Stimulated activated CD4-positive, alpha-beta T cell treated with anti-CD3 and anti-CD28 coated beads, Interleukin-12 subunit alpha, Interleukin-12 subunit beta, amount 100 ng/mL, for 48 hours (primary cell): ENCODE data around the gene RAB11FIP3.
A peak's percentile ranks its signal among the peaks of the same experiment; 100 is the strongest.

Experiments used
- DNase-seq, 3 donors: peaks; one replicate each; pipeline ENCODE4 v3.0.0-alpha.2; 2020; ENCODE audit warnings: low read depth in 2 of 3, low spot score in 1 of 3

The RAB11FIP3 gene

DNA sequence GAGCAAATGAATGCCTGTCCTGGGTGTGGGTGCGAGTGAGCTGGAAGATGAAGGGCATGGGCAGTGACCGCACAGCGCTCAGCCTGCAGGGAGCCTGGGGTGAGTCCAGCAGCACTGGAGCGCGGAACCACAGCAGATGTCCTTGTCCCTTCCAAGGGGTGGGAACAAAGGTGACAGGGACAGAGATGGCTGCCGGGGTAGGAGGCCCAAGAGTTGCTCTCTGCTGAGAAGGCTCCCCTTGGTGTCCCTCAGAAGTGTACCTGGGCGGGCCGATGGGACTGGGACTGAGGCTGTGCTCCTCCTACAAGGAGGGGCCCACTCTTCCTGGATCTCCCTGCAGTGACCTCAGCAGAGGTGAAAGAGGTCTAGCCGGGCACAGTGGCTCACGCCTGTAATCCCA, 36.1 kb upstream of the RAB11FIP3 start:
- no peak for DNase-seq

DNA sequence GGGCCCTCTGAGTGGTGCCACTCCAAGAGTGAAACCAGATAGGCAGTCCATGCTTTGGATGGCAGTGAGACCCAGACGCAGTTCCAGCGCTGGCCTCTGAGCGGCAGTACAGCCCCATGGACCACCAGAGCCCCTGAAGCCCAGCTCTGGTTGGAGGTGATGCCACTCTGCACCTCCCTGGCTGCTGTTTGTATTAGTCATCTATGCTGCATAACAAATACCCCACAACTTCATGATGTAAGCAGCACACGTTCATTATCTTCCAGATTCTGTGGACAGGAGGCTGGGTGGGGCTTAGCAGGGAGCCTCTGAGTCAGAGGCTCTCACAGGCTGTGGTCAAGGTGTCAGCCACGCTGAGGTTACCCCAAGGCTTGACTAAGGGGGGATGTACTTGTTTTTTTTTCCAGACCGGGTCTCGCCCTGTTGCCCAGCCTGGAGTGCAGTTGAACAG, 33.5 kb upstream of the RAB11FIP3 start:
- DNase-seq, result peak; percentile 65 to 89 (median 82)

DNA sequence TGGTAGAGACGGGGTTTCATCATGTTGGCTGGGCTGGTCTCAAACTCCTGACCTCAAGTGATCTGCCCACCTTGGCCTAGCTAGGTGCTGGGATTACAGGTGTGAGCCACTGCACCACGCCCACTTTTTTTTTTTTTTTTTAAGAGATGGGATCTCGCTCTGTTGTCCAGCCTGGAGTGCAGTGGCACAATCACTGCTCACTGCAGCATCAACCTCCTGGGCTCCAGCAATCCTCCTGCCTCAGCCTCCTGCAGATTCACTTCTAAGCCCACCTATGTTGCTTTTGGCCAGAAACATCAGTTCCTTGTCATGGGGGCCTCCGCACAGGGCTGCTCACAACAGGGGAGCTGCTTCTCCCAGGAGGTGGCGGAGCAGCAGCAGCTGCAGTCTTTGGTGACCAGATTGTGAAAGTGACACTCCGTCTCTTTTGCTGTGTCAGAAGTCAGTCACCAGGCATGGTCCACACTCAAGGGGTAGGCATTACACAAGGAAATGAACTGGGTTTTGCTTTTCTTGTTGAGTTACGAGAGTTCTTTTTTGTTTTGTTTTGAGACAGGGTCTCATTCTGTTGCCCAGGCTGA, 32.9 kb upstream of the RAB11FIP3 start:
- no peak for DNase-seq

DNA sequence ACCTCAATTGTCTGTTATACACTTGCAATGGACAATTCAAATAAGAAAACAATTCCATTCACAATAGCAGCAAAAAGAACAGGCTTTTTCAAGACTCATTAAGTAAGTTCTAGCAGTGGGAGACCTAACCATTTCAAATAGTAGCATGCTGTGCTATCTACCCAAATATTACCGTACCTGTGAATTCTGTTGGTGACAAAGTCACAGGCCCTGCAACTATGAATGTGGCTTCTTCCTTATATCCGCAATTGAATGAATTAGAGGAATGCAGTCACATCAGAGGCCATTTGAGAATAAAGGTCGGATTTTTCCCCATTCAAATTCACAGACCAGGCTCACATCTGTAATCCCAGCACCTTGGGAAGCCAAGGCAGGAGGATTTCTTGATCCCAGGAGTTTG, 29.2 kb upstream of the RAB11FIP3 start:
- DNase-seq, result no peak

DNA sequence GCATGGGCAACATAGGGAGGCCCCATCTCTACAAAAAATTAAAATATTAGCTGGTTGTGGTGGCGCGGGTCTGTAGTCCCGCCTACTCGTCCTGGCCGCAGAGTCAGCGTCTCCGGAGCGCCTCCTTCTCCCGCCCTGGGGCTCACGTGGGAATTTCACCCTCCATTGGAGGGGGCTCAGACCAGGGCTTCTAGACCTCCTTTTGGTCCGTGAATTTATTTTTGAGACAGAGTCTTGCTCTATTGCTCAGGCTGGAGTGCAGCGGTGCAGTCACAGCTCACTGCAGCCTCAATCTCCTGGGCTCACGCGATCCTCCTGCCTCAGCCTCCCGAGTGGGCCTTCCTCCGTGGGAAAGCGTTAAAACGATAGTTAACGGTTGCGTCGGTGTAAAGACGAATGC, 28.8 kb upstream of the RAB11FIP3 start:
- no peak for DNase-seq

DNA sequence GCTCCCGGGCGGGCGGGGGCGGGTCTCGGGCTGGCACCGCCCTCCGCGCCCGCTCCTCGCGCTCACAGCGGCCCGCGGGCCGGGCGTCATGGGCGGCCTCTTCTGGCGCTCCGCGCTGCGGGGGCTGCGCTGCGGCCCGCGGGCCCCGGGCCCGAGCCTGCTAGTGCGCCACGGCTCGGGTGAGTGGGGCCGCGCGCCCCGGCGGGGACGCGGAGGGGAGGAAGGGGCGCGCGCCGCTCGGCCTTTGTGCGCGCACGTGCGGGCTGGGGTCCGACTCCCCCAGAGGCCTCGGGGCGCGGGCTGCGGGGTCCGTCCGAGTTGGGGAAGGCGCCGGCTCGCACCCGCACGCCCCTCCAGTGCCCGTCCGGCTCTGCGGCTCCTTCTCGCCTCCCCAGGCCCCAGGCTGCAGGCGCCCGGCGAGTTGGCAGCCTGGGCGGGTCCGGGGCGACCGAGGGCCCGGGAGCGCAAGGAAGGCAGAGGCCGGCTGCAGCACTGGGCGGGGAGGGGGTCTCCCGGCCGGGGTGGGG, 28.3 kb upstream of the RAB11FIP3 start, which contains the start of gene NME4:
Gene NME4 (plus strand): TSS at position 65 of the 527 bp plus-strand sequence. CDS start 24 bp downstream, at position 89.
- DNase-seq, result no peak

DNA sequence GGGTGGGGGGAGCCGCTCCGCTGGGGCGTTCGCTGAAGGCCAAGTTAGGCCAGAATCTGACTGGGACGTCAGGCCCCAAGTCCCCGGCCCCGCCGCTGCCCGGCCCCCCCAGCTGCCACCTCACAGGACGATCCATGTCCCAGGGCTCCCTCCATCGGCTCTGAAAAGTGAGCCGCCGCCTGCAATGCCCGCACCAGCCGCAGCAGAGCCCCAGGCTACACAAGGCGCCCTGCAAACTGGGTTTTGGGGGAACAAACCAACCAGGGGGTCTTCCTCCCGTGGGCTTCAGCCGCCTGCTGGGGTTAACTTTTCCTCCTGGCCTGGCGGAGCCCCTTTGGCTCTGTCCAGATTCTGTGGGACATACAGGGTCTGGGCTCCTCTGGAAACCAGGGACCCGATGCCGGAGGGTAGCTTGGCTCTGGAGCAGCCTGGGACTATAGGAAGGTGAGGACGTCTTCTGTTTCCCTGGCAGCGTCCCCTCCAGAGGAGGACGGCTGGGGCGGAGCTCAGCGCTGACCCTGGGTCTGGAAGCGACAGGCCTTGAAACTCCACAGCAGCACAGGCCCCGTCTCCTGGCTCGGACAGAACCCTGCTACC, 27.6 kb upstream of the RAB11FIP3 start:
- no peak for DNase-seq

DNA sequence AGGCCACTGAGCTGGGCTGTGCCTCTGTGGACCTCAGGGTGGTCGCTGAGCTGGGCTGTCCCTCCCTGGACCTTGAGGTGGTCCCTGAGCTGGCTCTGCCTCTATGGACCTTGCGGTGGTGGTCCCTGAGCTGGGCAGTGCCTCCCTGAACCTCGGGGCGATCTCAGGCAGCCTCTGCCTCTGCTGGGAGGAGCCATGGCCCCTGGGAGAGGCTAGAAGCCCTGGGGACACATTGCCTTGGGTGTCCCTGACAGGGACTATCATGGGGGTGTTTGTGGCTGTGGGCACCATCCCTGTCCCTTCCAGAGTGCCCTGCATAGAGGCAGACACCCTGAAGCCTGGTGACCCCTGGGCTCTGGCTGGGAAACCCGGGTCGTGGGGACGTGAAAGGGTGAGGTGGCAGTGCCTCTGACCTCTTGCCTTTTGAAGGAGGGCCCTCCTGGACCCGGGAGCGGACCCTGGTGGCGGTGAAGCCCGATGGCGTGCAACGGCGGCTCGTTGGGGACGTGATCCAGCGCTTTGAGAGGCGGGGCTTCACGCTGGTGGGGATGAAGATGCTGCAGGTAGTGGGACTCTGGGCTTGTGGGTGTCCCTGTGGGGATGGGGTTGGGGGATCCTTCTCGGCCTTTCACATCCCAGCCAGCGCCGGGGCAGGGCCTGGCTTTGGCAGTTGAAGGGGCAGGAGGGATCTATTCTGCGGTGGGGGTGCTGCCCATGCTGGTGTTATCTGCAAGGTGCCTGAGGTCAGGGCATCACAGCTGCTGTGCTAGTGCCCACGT, 26.7 kb upstream of the RAB11FIP3 start:
- DNase-seq, result no peak

DNA sequence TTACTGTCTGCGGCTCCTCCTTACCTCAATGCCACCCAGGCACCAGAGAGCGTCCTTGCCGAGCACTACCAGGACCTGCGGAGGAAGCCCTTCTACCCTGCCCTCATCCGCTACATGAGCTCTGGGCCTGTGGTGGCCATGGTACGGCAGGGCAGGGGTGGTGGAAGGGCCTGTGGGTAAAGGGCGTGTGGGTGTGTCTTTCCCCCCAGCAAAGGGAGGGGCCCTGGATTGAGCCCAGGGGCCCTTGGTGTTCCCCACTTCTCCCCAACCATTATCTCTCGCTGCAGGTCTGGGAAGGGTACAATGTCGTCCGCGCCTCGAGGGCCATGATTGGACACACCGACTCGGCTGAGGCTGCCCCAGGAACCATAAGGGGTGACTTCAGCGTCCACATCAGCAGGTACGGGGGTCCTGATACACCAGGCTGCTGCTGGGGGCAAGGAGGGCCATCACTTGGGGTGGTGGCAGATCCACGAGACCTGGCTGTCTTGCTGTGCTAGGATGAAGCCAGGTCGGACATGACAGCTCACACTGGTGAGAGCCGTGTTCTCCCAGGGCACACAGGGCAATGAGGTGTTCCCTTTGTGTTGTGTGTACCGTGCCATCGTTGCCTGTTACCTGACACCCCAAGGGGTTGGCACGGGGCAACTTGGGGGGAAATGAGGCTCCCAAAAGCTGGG, 26.0 kb upstream of the RAB11FIP3 start:
- no peak for DNase-seq

DNA sequence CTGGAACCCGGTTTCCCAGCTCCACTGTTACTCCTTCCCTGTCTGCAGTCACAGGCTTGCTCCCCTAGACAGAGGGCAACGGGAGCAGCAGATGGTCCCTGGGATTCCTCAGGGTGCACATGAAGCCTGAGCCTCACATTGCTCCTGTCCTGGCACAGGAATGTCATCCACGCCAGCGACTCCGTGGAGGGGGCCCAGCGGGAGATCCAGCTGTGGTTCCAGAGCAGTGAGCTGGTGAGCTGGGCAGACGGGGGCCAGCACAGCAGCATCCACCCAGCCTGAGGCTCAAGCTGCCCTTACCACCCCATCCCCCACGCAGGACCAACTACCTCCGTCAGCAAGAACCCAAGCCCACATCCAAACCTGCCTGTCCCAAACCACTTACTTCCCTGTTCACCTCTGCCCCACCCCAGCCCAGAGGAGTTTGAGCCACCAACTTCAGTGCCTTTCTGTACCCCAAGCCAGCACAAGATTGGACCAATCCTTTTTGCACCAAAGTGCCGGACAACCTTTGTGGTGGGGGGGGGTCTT, 25.3 kb upstream of the RAB11FIP3 start:
- DNase-seq, result no peak

DNA sequence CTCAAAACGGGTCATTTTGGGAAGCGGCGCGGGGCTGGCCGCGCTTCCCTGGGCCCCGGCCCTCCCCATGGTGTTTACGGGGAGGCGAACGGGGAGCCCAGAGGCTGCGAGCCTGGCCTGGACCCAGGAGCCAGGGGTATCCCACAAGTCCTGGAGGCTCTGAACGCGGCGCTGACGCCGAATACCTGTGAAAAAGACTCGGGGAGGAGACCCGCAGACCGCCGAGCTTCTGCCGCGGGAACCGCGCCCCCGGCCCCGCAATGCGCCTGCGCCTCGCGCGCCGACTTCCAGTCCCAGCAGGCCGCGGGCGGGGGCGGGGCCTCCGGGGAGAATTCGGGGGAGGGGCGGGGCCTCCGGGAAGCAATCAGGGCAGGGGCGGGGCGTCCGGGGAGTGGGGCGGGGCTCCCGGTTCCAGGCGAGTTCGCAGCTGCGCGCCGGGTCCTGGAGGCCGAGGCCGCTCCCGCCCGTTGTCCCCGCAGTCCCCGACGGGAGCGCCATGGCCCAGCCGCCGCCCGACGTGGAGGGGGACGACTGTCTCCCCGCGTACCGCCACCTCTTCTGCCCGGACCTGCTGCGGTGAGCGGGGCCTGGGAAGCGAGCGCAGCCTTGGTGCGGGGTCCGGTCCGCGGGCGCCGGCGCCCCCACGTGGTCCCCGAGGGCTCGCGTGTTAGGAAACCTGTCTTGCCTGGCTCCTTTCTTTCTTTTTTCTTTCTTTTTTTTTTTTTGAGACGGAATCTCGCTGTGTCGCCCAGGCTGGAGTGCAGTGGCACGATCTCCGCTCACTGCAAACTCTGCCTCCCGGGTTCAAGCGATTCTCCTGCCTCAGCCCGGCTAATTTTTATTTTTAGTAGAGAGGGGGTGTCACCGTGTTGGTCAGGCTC, 23.7 kb upstream of the RAB11FIP3 start, which contains the start of gene DECR2:
Gene DECR2 (plus strand): TSS at position 418 of the 881 bp plus-strand sequence. CDS start 79 bp downstream, at position 497.
- DNase-seq, result peak; percentile 94 to 100 (median 99)

DNA sequence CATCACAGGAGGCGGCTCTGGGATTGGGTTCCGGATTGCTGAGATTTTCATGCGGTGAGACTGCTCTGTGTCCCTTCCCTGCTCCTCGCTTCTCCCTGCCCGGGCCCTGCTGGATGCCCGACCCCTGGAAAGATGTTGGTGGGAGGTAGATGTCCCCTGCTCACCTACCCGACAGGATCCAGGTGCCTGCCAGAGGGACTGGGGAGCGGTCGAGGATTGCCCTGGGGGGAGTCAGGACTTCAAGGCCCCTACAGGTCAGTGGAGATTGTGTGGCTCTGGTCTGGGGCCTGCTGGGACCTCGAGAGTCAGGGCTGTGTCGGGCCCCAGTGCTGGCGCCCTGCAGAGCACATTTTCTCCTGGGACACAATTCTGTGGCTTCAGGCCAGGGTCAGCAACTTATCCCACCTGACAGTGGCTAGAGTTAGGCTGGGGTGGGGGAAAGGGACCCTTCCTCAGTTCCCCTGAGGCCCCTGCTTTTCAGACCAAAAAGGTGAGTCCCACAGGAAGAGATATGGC, 20.4 kb upstream of the RAB11FIP3 start:
- DNase-seq, result no peak

DNA sequence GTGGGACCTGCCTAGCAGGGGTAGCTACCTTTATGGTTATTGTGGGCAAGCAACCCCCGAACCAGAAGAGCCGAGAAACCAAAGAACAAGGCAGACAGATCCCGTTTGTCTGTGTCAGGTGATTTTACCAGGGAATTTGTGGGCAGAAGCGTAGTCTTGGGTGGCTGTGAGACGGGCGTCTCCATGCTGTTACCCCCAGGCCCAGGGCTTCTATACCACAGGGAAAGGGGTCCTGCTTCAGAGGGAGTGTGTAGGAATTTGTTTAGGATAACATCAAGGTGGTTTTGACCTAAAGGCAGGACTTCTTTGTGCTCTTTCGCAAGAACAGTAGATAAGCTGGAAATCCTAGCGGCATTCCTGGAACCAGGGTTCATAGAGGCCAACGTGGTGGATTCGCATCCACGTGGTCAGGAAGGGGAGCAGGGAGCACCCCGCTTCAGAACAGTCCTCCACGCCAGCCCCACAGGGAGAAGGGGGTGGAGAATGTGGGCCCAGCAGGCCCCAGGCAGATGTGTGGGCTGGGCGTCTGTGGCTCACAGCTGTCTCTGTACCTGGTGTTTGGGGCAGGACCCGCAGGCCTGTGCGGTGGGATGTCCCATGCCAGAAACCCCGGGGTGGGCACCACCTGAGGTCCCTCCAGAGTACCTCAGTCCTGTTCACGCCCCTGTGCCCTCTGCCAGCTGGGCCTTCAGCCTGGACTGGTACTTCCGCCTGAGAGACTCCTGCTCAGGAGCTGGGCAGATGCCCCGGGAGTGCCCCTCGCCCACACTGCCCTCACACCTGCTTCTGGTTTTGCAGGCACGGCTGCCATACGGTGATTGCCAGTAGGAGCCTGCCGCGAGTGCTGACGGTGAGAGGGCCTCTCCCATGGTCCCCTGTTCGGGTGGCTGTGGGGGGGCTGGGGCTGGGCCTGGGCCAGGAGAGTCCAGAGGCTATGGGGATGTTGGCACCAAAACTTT, 19.6 kb upstream of the RAB11FIP3 start:
- no peak for DNase-seq

DNA sequence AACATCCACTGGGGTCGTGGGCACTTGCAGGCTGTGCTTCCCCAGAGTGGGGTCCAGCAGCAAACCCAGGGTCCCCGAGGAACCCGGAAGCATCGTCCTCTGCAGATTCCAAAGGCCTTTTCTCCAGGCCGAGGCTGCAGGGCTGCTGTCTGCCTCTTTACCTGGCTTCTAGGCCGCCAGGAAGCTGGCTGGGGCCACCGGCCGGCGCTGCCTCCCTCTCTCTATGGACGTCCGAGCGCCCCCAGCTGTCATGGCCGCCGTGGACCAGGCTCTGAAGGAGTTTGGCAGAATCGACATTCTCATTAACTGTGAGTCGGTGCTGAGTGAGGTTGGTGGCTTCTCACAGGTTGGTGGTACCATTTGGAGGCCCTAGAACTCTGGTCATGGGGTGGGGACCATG, 18.2 kb upstream of the RAB11FIP3 start:
- DNase-seq, result no peak

DNA sequence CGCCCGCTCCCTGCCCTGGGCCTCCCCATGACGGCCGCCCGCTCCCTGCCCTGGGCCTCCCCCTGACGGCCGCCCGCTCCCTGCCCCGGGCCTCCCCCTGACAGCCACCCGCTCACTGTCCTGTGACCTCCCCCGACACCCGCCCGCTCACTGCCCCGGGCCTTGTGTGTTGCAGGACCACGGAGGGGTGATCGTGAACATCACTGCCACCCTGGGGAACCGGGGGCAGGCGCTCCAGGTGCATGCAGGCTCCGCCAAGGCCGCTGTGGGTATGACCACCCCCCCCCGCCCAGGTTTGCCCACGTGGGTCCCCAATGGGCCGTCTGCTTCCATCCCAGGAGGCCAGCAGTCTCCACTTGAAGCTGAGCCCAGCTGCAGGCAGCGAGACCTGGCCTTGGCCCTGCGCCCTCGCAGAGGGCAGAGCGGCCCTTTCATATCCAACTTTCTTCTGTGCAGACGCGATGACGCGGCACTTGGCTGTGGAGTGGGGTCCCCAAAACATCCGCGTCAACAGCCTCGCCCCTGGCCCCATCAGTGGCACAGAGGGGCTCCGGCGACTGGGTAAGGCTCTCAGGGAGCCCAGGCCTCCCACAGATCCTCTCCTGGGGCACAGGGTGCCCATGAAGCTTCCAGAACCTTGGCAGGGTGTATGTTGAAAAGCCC, 14.8 kb upstream of the RAB11FIP3 start:
- DNase-seq, result no peak

DNA sequence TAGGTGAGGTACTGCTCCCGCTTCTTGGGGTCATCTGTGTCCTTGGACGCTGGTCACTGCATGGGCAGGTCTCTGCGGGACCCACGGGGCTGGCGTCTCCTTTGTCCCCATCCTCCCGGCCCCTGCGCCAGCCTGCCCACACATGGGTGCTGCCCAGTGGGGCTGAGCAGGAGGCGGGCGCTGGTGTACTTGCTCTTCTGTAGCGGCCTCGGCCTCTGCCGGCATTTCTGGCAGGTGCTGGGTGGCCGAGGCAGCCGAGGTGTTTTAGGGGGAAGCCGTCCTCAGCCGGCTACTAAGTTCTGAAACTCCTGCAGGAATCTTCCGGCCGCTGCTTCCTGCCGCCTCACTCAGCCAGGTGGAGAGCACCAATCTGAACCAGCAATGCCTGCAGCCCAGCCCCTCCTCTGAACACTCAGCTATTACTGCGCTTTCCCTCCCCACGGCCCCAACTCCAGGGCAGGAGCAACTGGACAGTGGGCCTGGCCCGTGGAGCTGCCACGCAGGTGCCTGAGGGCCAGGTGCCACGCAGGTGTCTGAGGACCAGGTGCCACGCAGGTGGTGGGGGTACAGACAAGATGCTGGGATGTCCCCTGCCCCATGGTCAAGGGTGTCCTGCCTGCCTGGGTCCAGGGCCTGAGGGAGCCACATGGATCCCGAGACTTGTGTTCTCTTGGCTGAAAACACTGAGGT, 13.7 kb upstream of the RAB11FIP3 start:
- DNase-seq, result no peak

DNA sequence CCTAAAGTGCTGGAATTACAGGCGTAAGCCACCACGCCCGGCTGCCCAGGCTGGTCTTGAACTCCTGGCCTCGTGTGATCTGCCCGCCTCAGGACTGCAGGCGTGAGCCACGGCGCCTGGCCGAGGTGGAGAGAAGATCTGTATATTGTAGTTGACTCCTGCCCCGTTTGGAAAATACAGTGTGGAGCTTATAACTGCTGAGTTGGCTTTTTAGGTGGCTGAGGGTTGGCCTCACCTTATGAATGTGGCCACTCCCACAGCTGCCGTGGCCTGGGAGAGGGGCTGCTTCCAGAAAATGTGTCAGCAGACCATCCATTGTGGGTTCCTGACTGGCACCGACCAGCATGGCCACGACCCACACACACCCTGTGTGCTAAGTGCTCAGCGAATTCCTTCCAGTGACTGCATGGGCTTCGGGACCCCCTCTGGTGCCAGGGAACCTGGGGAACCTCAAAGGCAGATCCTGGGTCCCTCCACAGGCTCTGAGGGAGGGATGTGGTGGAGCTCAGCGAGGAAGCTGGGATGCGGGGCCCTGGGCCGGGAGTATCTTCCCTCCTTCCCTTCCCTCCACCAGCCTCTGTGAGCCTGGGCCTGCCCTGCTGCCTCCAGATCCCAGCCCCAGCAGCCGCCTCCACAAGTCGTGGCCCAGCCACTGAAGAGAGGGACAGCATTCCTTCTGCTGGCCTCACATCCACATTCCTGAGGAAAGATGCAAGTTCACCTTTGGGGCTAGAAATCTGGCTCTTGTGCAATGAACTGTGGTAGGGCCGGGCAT, 10.9 kb upstream of the RAB11FIP3 start:
- DNase-seq, result no peak
